GM12892 (cell line): Measurements from ENCODE around the gene GFOD2.

ENCODE experiments used
- DNase-seq: peaks from one replicate; pipeline ENCODE4 v3.0.0; 2011; ENCODE audit not compliant: insufficient read length
- FAIRE-seq: peaks from 2 replicates; lab custom pipeline; 2011; peaks lifted over from hg19 to GRCh38; lab: Jason Lieb, UNC
- POLR2A ChIP-seq: IDR thresholded peaks from 2 replicates; pipeline ENCODE4 v1.6.1; 2011; ENCODE audit warnings: low read depth, low read length, control low read depth
- POLR2AphosphoS5 ChIP-seq: IDR thresholded peaks from 2 replicates; pipeline ENCODE4 v1.6.1; 2011; ENCODE audit warnings: low read depth, low read length, control low read depth
- TAF1 ChIP-seq: IDR thresholded peaks from 2 replicates; pipeline ENCODE4 v1.6.1; 2011; ENCODE audit warnings: low read depth, mild to moderate bottlenecking, control low read depth, low read length, borderline replicate concordance

Gene GFOD2

GRCh38 chr16:67652578-67653127 lies 66.5 kb downstream of the GFOD2 start:
- TF ChIP-seq POLR2AphosphoS5, result no peak
- TF ChIP-seq TAF1, result no peak
- TF ChIP-seq POLR2A, result no peak
- FAIRE-seq, result no peak
- DNase-seq, result no peak

DNA sequence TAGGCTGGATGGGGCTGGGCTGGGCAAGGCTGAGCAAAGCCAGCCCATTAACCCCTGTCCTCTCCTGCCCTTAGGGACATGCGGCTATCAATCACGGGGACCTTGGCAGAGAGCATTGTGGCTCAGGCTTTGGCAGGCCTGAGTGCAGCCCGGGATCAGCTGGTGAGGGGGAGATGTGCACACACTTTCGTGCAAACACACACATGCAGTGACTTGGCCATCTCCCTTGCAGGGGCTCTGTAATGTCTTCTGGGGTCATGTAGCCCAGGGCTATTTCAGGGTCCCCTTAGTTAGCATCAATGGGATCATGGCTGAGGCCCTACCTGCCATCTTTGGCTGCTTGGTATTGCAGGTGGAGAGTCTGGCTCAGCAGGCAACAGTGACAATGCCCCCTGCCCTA lies 67.3 kb downstream of the GFOD2 start:
- no peak for TF ChIP-seq POLR2A
- no peak for TF ChIP-seq TAF1
- no peak for TF ChIP-seq POLR2AphosphoS5
- FAIRE-seq (no peak), DNase-seq (no peak)

GRCh38 chr16:67651039-67651438 lies 68.1 kb downstream of the GFOD2 start:
- FAIRE-seq, result no peak
- no peak for TF ChIP-seq POLR2AphosphoS5
- no peak for TF ChIP-seq POLR2A
- no peak for TF ChIP-seq TAF1
- no peak for DNase-seq

GRCh38 chr16:67650023-67650422 lies 69.1 kb downstream of the GFOD2 start:
- DNase-seq (no peak), FAIRE-seq (no peak)
- TF ChIP-seq TAF1, result no peak
- no peak for TF ChIP-seq POLR2AphosphoS5
- TF ChIP-seq POLR2A, result no peak

GRCh38 chr16:67649494-67649931 lies 69.6 kb downstream of the GFOD2 start:
- DNase-seq (no peak), FAIRE-seq (no peak)
- no peak for TF ChIP-seq POLR2A
- TF ChIP-seq TAF1, result no peak
- no peak for TF ChIP-seq POLR2AphosphoS5

GRCh38 chr16:67648764-67649407 lies 70.2 kb downstream of the GFOD2 start:
- TF ChIP-seq TAF1, result no peak
- TF ChIP-seq POLR2AphosphoS5, result no peak
- TF ChIP-seq POLR2A, result no peak
- DNase-seq, result no peak
- no peak for FAIRE-seq

DNA sequence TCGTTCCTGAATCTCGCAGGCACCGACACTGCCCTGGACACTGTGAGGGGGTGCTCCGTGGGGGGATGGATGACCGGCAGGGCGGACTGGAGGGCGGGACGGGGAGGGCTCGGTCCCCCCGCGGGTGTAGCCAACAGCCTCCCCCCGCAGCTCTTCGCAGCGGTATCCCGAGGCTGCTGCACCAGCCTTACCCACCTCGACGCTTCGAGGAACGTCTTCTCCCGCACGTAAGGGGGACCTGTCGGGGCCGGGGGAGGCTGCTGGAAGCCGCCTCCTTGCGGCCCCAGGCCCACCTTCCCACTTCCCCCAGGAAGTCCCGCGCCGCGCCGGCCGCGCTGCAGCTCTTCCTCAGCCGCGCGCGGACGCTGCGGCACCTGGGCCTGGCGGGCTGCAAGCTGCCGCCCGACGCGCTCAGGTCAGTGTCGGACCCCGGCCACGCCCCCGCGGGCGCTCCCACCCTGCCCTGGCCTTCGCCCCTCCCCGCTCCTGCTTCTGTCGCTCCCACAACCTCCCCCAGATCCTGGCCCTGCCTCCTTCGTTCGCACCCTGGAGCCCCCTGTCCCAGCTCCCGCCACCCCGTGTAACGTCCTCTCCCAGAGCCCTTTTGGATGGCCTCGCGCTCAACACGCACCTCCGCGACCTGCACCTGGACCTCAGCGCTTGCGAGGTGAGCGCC lies 70.9 kb downstream of the GFOD2 start:
- no peak for DNase-seq
- no peak for FAIRE-seq
- TF ChIP-seq POLR2AphosphoS5, result no peak

DNA sequence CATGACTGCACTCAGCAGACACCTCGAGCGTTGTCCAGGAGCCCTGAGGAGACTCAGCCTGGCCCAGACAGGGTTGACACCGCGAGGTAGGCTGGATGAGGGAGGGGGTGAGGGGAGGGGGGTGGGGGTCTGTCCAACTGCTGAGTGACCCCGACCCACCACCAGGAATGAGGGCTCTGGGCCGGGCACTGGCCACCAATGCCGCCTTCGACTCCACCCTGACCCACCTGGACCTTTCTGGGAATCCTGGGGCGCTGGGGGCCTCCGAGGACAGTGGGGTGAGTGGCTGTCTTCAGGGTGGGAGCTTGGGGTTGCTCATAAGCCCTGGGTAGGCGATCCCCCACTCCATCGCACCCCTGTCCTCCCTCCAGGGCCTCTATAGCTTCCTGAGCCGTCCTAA lies 71.4 kb downstream of the GFOD2 start:
- no peak for FAIRE-seq
- no peak for DNase-seq
- TF ChIP-seq POLR2AphosphoS5, result no peak
- TF ChIP-seq TAF1, result no peak
- no peak for TF ChIP-seq POLR2A

DNA sequence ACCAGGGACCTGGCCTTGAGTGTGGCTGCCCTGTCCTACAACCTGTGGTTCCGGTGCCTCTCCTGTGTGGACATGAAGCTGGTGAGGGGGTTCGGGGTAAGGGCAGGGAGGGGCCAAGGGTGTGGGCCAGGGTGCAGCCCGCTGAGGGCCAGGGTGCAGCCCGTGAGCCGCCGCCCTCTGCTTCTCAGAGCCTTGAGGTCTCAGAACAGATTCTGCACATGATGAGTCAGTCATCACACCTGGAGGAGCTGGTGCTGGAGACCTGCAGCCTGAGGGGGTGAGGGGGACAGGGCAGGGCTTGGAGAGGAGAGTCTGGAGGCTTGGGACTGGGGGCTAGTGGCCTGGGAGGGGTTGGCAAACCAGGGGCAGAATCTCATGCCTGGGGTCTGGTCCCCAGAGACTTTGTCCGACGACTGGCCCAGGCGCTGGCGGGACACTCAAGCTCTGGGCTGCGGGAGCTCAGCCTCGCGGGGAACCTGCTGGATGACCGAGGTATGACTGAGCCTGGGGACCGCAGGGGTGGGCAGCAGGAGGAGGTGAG lies 71.9 kb downstream of the GFOD2 start:
- FAIRE-seq, result no peak
- TF ChIP-seq POLR2AphosphoS5 (no peak), POLR2A (no peak), TAF1 (no peak)
- DNase-seq, result no peak

- FAIRE-seq (no peak), DNase-seq (no peak)
- TF ChIP-seq POLR2AphosphoS5, result no peak
- TF ChIP-seq TAF1, result no peak
- no peak for TF ChIP-seq POLR2A
Measured at GRCh38 chr16:67645397-67646121, 73.6 kb downstream of the GFOD2 start.

- TF ChIP-seq POLR2AphosphoS5, result no peak
- no peak for TF ChIP-seq POLR2A
- TF ChIP-seq TAF1, result no peak
- FAIRE-seq (no peak), DNase-seq (no peak)
Measured at GRCh38 chr16:67644038-67644437, 75.1 kb downstream of the GFOD2 start.
